ENCODE measurements around the gene EVPL. TPM values are rescaled to one million over a fixed set of nuclear protein-coding genes. Genes with fewer than 3 reads are reported as not detected.

Gene EVPL
- total RNA-seq, 1 donor from 2014 or later = 31.9 TPM

- H3K9me3 Mint-ChIP-seq = no peaks in the 10 kb centered on the region
- no peak for TF ChIP-seq CTCF (conservative IDR thresholded peaks at IDR 0.05)
- H3K4me3 Mint-ChIP-seq = no peak overlapping the region
- no peak for DNase-seq (ENCODE audit: extremely low spot score, unreplicated experiment)
- H3K36me3 Mint-ChIP-seq = peaks cover 8% of the 10 kb centered on the region
- peaks cover 8% of the 10 kb centered on the region for H3K4me1 Mint-ChIP-seq (ENCODE audit: unreplicated experiment)
- H3K27ac Mint-ChIP-seq = peak overlapping the region; percentile 20
- H3K27me3 Mint-ChIP-seq = no peaks in the 10 kb centered on the region
Measured at GRCh38 chr17:76003915-76004314, 23.2 kb downstream of the EVPL start.

GRCh38 chr17:76002100-76002499 is 25.0 kb downstream of the EVPL start:
- Mint-ChIP-seq H3K27me3 (no peaks in the 10 kb centered on the region), H3K27ac (peak overlapping the region; percentile 21), H3K4me3 (no peak overlapping the region), H3K36me3 (peaks cover 8% of the 10 kb centered on the region), H3K4me1 (ENCODE audit: unreplicated experiment) (peaks cover 19% of the 10 kb centered on the region), H3K9me3 (no peaks in the 10 kb centered on the region)
- no peak for TF ChIP-seq CTCF (conservative IDR thresholded peaks at IDR 0.05)
- DNase-seq (ENCODE audit: extremely low spot score, unreplicated experiment) = no peak

GRCh38 chr17:76000755-76001521 is 26.2 kb downstream of the EVPL start, which contains the start of gene CDK3:
Gene CDK3 (plus strand): TSS chr17:76000855. CDS start chr17:76001426, 571 bp downstream.
- peak; percentile 48 for TF ChIP-seq CTCF (conservative IDR thresholded peaks at IDR 0.05)

GRCh38 chr17:76000016-76000754 is 26.9 kb downstream of the EVPL start:
- no peaks in the 10 kb centered on the region for H3K9me3 Mint-ChIP-seq
- no peak for DNase-seq (ENCODE audit: extremely low spot score, unreplicated experiment)
- peaks cover 17% of the 10 kb centered on the region for H3K4me1 Mint-ChIP-seq (ENCODE audit: unreplicated experiment)
- H3K27ac Mint-ChIP-seq = peak overlapping the region; percentile 95
- TF ChIP-seq CTCF (conservative IDR thresholded peaks at IDR 0.05) = peak; percentile 87
- H3K4me3 Mint-ChIP-seq = no peak overlapping the region
- peaks cover under 1% of the 10 kb centered on the region for H3K36me3 Mint-ChIP-seq
- H3K27me3 Mint-ChIP-seq = no peaks in the 10 kb centered on the region

More at GRCh38 chr17:76000755-76001521, 26.2 kb downstream of the EVPL start, which contains the start of gene CDK3:
- no peak within 1 kb of the TSS for H3K4me3 Mint-ChIP-seq
- peaks cover 24% of the 10 kb centered on the region for H3K4me1 Mint-ChIP-seq (ENCODE audit: unreplicated experiment)
- no peaks in the 10 kb centered on the region for H3K9me3 Mint-ChIP-seq
- H3K36me3 Mint-ChIP-seq = peaks cover 8% of the 10 kb centered on the region
- H3K27ac Mint-ChIP-seq = peak within 1 kb of the TSS; percentile 95
- no peaks in the 10 kb centered on the region for H3K27me3 Mint-ChIP-seq
- DNase-seq (ENCODE audit: extremely low spot score, unreplicated experiment) = no peak

- Mint-ChIP-seq H3K9me3 (no peaks in the 10 kb centered on the region), H3K27me3 (no peaks in the 10 kb centered on the region), H3K4me1 (ENCODE audit: unreplicated experiment) (peaks cover 16% of the 10 kb centered on the region), H3K4me3 (peak overlapping the region; percentile 34), H3K27ac (peak overlapping the region; percentile 95), H3K36me3 (peaks cover under 1% of the 10 kb centered on the region)
- TF ChIP-seq CTCF (conservative IDR thresholded peaks at IDR 0.05) = no peak
- DNase-seq (ENCODE audit: extremely low spot score, unreplicated experiment) = no peak
Measured at GRCh38 chr17:75998327-75998795, 28.7 kb downstream of the EVPL start.

Data from type B pancreatic cell (in vitro differentiated cells).